ENCODE measurements around the gene TSPAN3.

- TF ChIP-seq CTCF (IDR thresholded peaks at IDR 0.05; ENCODE audit: low read depth, low read length) (no peak), POLR2A (IDR thresholded peaks at IDR 0.05; ENCODE audit: extremely low read depth, insufficient read length) (no peak)
These were observed 44.3 kb downstream of the TSPAN3 start for GRCh38 chr15:77026501-77027110.
